Retinal pigment epithelial cell (primary cell): Measurements from ENCODE around the gene RUNX1.

ENCODE experiments used
- DNase-seq: peaks from one replicate; pipeline ENCODE4 v3.0.0-alpha.2; 2010; ENCODE audit warnings: low read depth
- H3K4me3 ChIP-seq: 2 replicates; pipeline ENCODE4 v1.5.1; 2011; ENCODE audit warnings: mild to moderate bottlenecking, low read length, control low read depth, moderate library complexity
- CTCF ChIP-seq: conservative IDR thresholded peaks from 2 replicates; pipeline ENCODE4 v1.5.1; 2011; ENCODE audit warnings: low read depth, low read length, control low read depth, inconsistent platforms

Gene RUNX1

GRCh38 chr21:34974162-34974981 is 74.7 kb downstream of the RUNX1 start:
- TF ChIP-seq CTCF, result no peak
- H3K4me3 ChIP-seq, result no peak overlapping the region
- DNase-seq, result no peak

DNA sequence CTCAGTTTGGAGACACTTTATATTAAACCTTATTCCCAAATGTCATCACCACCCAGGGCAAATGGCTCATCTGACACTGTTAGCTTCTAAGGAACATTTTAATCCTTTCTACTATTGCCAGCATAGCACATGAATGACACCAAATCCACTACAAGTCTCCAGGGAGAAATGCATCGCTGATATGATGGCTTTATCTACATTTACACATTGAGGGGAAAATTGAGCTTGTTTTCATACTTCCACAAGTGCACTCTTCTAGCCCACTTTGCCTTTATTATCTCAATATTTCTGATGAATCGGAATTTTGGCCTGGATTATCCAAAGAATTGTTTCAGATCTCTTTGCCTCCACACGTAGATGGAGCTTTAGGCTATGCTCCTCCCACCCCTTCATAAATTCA is 75.4 kb downstream of the RUNX1 start:
- no peak overlapping the region for H3K4me3 ChIP-seq
- TF ChIP-seq CTCF, result no peak

DNA sequence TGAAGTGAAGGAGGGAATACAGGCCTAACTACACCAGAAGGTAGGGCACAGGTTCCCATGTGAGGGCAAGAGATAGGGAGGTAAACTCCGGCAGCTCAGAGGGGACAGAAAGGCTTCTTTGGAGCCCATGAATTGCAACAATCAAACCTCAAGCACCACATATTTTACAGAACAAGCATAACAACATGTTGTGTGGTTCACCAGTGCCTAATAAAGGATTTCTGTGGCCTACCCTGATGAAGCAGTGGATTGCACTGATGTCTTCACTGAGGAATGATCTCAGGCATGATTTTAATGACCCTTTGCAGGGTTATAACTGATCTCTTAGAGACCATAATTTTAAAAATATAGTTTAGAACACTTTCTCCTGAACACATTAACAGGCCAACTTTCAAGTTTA is 77.4 kb downstream of the RUNX1 start:
- H3K4me3 ChIP-seq, result no peak overlapping the region
- TF ChIP-seq CTCF, result no peak
- no peak for DNase-seq

More for the DNA sequence above, 75.4 kb downstream of the RUNX1 start:
- DNase-seq, result no peak

DNA sequence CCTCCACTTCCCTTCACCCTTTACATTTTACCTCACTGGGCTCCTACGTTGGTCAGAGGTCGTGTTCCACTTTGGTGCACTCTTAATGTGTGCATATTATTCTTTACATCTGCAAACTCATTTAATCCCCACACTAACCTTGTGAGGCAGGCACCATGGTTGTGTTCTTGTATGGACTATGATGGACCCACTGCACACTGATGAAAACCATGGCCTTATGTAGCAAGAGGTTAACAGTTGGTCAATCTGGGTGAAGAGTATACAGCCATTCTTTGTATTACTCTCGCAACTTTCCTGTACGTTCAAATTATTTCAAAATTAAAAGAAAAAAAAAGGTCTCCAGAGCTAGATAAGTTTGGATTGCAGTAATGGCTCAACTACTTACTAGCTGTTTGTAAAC is 78.5 kb downstream of the RUNX1 start:
- TF ChIP-seq CTCF, result no peak

DNA sequence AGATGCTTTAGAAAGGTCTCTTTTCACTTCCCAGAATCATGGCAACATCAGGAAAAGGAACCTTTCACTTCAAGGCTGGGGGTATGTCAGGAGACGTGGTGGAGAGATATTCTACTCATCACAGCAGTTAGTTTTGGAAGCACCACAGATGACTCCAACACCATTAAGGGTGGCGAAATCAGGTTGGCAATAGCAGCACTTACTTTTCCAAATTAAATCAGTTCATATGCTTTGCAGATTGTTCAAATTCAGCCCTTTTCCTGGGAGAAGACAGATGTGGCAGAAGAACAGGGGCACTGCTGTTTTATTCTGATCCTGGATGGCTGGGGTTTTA is 79.0 kb downstream of the RUNX1 start:
- TF ChIP-seq CTCF, result no peak
- no peak overlapping the region for H3K4me3 ChIP-seq
- DNase-seq, result no peak

More for the DNA sequence above, 78.5 kb downstream of the RUNX1 start:
- no peak overlapping the region for H3K4me3 ChIP-seq
- DNase-seq, result no peak

- no peak for TF ChIP-seq CTCF
- H3K4me3 ChIP-seq, result no peak overlapping the region
- DNase-seq, result no peak
Observed at GRCh38 chr21:34969423-34970166, 79.5 kb downstream of the RUNX1 start.
